ENCODE data around the gene BMP5. TPM values are rescaled to one million over a fixed set of nuclear protein-coding genes. Genes with fewer than 3 reads are reported as not detected.

BMP5 gene
- total and polyA plus RNA-seq, 10 of the 15 experiments (the other 5 are each of a cell fraction or from before 2014, with no cell fraction given) = not detected

GRCh38 chr6:55812509-55812908 lies 62.9 kb downstream of the BMP5 start (continued):
- TF ChIP-seq ZBTB33 (IDR thresholded peaks at IDR 0.05) = no peak
- no peak for TF ChIP-seq ZNF384 (IDR thresholded peaks at IDR 0.05; ENCODE audit: borderline replicate concordance, low read depth, low read length)
- TF ChIP-seq REST (IDR thresholded peaks at IDR 0.05; ENCODE audit: low read depth, low read length) = no peak
- no peak for TF ChIP-seq BCLAF1 (IDR thresholded peaks at IDR 0.05)
- TF ChIP-seq ELK1 (IDR thresholded peaks at IDR 0.05; ENCODE audit: low read depth, low read length) = no peak
- TF ChIP-seq IRF4 (IDR thresholded peaks at IDR 0.05; ENCODE audit: low read depth, low read length) = no peak
- TF ChIP-seq STAT3 (IDR thresholded peaks at IDR 0.05; ENCODE audit: low read depth, low read length) = no peak

All from GM12878 (cell line).